ENCODE measurements around the gene DUOXA2.

Gene DUOXA2

DNA sequence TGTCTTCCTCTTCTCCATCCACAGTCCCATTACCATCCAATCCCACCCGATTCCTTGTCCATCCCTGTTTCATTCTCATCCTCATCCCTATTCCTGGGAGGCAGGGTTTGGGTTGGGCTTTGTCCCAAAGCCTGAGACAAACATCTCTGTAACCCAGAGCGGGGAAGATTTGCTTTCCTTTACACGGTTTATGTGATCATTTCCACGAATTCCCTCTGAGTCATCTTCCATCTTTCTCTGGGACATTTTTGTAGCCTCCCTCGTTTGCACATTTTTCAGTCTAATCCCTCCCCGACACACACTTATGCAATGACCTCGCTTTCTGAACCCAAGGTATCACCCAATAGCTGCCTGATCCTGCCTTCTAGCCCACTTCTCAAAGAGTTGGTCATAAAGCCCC lies 23.0 kb upstream of the DUOXA2 start:
- DNase-seq: peak; percentile 12
- H3K27ac ChIP-seq: no peak overlapping the region
- H3K4me3 ChIP-seq (ENCODE audit: low read depth, low read length): no peak overlapping the region
- in situ Hi-C loops (cut with HindIII; ENCODE audit: low pct_ligation_motif_present, low sequenced_read_pairs): no loop called here
- peaks cover 3% of the 10 kb centered on the region for H3K27me3 ChIP-seq (replicated peaks)
- H3K36me3 ChIP-seq (replicated peaks): no peaks in the 10 kb centered on the region
- no peak for TF ChIP-seq CTCF (IDR thresholded peaks at IDR 0.05; ENCODE audit: low read depth, low read length, missing control alignments)

GRCh38 chr15:45091576-45091975 lies 22.6 kb upstream of the DUOXA2 start:
- in situ Hi-C loops (cut with HindIII; ENCODE audit: low pct_ligation_motif_present, low sequenced_read_pairs): no loop called here
- Histone ChIP-seq H3K36me3 (replicated peaks) (no peaks in the 10 kb centered on the region), H3K27ac (no peak overlapping the region), H3K27me3 (replicated peaks) (peaks cover 3% of the 10 kb centered on the region), H3K4me3 (ENCODE audit: low read depth, low read length) (no peak overlapping the region)
- DNase-seq: no peak
- TF ChIP-seq CTCF (IDR thresholded peaks at IDR 0.05; ENCODE audit: low read depth, low read length, missing control alignments): no peak

DNA sequence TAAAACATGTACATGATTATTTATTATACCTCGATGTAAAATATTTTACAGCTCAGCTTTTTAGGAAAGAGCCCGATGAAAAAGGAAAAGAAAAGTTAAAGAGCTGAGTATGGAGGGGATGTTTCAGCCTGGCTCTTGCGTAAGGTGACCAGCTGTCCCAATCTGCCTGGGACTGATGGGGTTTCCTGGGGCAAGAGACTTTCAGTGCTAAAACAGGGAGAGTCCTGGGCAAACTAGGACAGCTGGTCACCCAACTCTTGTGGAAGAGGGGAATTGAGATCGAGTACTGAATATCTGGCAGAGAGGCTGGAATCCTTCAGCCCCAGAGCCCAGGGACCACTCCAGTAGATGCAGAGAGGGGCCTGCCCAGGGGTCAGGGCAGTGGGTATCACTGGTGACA lies 21.1 kb upstream of the DUOXA2 start:
- no peak for TF ChIP-seq CTCF (IDR thresholded peaks at IDR 0.05; ENCODE audit: low read depth, low read length, missing control alignments)
- H3K27me3 ChIP-seq (replicated peaks): peaks cover 3% of the 10 kb centered on the region
- DNase-seq: no peak
- no peak overlapping the region for H3K27ac ChIP-seq
- in situ Hi-C loops (cut with HindIII; ENCODE audit: low pct_ligation_motif_present, low sequenced_read_pairs): no loop called here
- no peak overlapping the region for H3K4me3 ChIP-seq (ENCODE audit: low read depth, low read length)
- no peaks in the 10 kb centered on the region for H3K36me3 ChIP-seq (replicated peaks)

- H3K4me3 ChIP-seq (ENCODE audit: low read depth, low read length): no peak overlapping the region
- H3K27ac ChIP-seq: no peak overlapping the region
- in situ Hi-C loops (cut with HindIII; ENCODE audit: low pct_ligation_motif_present, low sequenced_read_pairs): no loop called here
- H3K27me3 ChIP-seq (replicated peaks): peaks cover 3% of the 10 kb centered on the region
- no peak for DNase-seq
- no peak for TF ChIP-seq CTCF (IDR thresholded peaks at IDR 0.05; ENCODE audit: low read depth, low read length, missing control alignments)
- no peaks in the 10 kb centered on the region for H3K36me3 ChIP-seq (replicated peaks)
Measured at GRCh38 chr15:45093622-45094357, 20.3 kb upstream of the DUOXA2 start.

GRCh38 chr15:45094358-45094730 lies 19.8 kb upstream of the DUOXA2 start:
- H3K36me3 ChIP-seq (replicated peaks): no peaks in the 10 kb centered on the region
- H3K27me3 ChIP-seq (replicated peaks): peaks cover 3% of the 10 kb centered on the region
- H3K27ac ChIP-seq: no peak overlapping the region
- TF ChIP-seq CTCF (IDR thresholded peaks at IDR 0.05; ENCODE audit: low read depth, low read length, missing control alignments): no peak
- no peak overlapping the region for H3K4me3 ChIP-seq (ENCODE audit: low read depth, low read length)
- in situ Hi-C loops (cut with HindIII; ENCODE audit: low pct_ligation_motif_present, low sequenced_read_pairs): no loop called here
- DNase-seq: no peak

GRCh38 chr15:45095661-45096060 lies 18.5 kb upstream of the DUOXA2 start:
- no peak for DNase-seq
- Histone ChIP-seq H3K27me3 (replicated peaks) (peaks cover 3% of the 10 kb centered on the region), H3K27ac (no peak overlapping the region), H3K4me3 (ENCODE audit: low read depth, low read length) (no peak overlapping the region), H3K36me3 (replicated peaks) (no peaks in the 10 kb centered on the region)
- in situ Hi-C loops (cut with HindIII; ENCODE audit: low pct_ligation_motif_present, low sequenced_read_pairs): no loop called here
- no peak for TF ChIP-seq CTCF (IDR thresholded peaks at IDR 0.05; ENCODE audit: low read depth, low read length, missing control alignments)

Data from brain microvascular endothelial cell (primary cell).